ENCODE measurements around the gene GBE1. TPM values are rescaled to one million over a fixed set of nuclear protein-coding genes. Genes with fewer than 3 reads are reported as not detected.

The GBE1 gene
- total and polyA plus RNA-seq, 9 of the 15 experiments (the other 6 are each of a cell fraction or from before 2014, with no cell fraction given) = 7.9 to 25.6 (median 13.1) TPM

DNA sequence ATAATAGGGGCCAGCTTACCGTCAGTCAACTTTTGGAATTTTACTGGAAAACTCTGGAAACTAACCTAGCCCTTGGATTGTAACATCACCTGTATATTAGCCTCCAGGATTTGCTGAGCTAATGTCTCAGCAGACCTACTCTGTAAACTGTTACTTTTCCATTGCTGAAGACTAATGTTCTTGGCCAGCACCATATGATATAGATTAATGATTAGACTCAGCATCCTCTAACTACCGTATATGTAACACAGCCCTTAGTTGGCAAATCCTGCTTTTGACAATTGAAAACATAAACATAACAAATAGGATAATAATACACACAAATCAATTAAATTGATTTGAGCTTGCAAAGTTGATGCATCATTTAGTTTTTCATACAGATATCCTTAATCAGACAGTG lies 26.6 kb upstream of the GBE1 start:
- Histone ChIP-seq H3K27ac (ENCODE audit: extremely low read depth, low read depth, low read length) (no peak overlapping the region), H3K4me3 (no peak overlapping the region), H3K36me3 (ENCODE audit: control insufficient read depth, insufficient read depth, low read length) (no peaks in the 10 kb centered on the region), H3K9me3 (replicated peaks; ENCODE audit: control insufficient read depth, insufficient read depth, low read depth, low read length) (no peaks in the 10 kb centered on the region), H3K9ac (ENCODE audit: insufficient read depth in 1 of 2, low read depth in 2 of 2, low read length in 2 of 2) (no peak overlapping the region), H2AFZ (ENCODE audit: low read depth, low read length) (no peak overlapping the region), H3K27me3 (ENCODE audit: control insufficient read depth in 2 of 2, insufficient read depth in 2 of 2, low read length in 2 of 2) (no peaks in the 10 kb centered on the region), H3K9me1 (ENCODE audit: control insufficient read depth, insufficient read depth, low read length) (no peaks in the 10 kb centered on the region), H3K79me2 (ENCODE audit: control insufficient read depth, insufficient read depth, low read length) (no peaks in the 10 kb centered on the region), H3K4me1 (replicated peaks in 1 of 2; ENCODE audit: control insufficient read depth in 2 of 2, insufficient read depth in 2 of 2, low read length in 2 of 2) (no peaks in the 10 kb centered on the region), H3K4me2 (ENCODE audit: insufficient read depth, low read length) (no peak overlapping the region), H4K20me1 (replicated peaks; ENCODE audit: control insufficient read depth, insufficient read depth, low read length) (no peaks in the 10 kb centered on the region)
- TF ChIP-seq RFX1 (IDR thresholded peaks at IDR 0.05) = no peak
- TF ChIP-seq ZNF780A (CRISPR knock-in tag; IDR thresholded peaks at IDR 0.05) = no peak
- no peak for TF ChIP-seq NFYB (IDR thresholded peaks at IDR 0.05; ENCODE audit: extremely low read depth, insufficient read length)
- TF ChIP-seq MTA3 (IDR thresholded peaks at IDR 0.05; ENCODE audit: borderline replicate concordance) = no peak
- no peak for TF ChIP-seq RBM34 (IDR thresholded peaks at IDR 0.05; ENCODE audit: borderline replicate concordance, insufficient read depth, low read length)
- TF ChIP-seq ZNF174 (CRISPR knock-in tag; IDR thresholded peaks at IDR 0.05) = no peak
- no peak for TF ChIP-seq MAFK (IDR thresholded peaks at IDR 0.05; ENCODE audit: low read length)
- no peak for TF ChIP-seq SUPT5H (IDR thresholded peaks at IDR 0.05)
- no peak for TF ChIP-seq ZNF133 (CRISPR knock-in tag; IDR thresholded peaks at IDR 0.05)
- TF ChIP-seq ZNF134 (CRISPR knock-in tag; conservative IDR thresholded peaks at IDR 0.05) = no peak
- TF ChIP-seq CHD1 (IDR thresholded peaks at IDR 0.05; ENCODE audit: low read length) = no peak
- TF ChIP-seq, protein P1, sequence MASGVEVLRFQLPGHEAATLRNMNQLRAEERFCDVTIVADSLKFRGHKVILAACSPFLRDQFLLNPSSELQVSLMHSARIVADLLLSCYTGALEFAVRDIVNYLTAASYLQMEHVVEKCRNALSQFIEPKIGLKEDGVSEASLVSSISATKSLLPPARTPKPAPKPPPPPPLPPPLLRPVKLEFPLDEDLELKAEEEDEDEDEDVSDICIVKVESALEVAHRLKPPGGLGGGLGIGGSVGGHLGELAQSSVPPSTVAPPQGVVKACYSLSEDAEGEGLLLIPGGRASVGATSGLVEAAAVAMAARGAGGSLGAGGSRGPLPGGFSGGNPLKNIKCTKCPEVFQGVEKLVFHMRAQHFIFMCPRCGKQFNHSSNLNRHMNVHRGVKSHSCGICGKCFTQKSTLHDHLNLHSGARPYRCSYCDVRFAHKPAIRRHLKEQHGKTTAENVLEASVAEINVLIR (CRISPR knock-in tag; IDR thresholded peaks at IDR 0.05) = no peak
- no peak for TF ChIP-seq ZKSCAN8 (CRISPR knock-in tag; IDR thresholded peaks at IDR 0.05)
- no peak for TF ChIP-seq DPF2 (IDR thresholded peaks at IDR 0.05)
- intact Hi-C loops (cut with micrococcal nuclease) (loop anchor here (10.0 kb wide), 1 partner anchor 203 kb away; no protein-coding TSS in a partner anchor), in situ Hi-C loops (cut with MboI) (no loop called here)
- CTCF ChIA-PET (ENCODE audit: low intra/inter-chr PET ratio) = no interaction called here
- BruUV-seq (replicated peaks) = no TSS peak
- ATAC-seq (no peak), FAIRE-seq (no peak), DNase-seq (ENCODE audit: extremely low read depth in 1 of 4, low spot score in 3 of 4) (no peak)
- POLR2A ChIA-PET = interaction anchor here (0.8 kb wide), 1 partner anchor 27 kb away, joined by 3 read pairs; the partner anchor contains the start of gene GBE1
- WGBS (ENCODE audit: insufficient coverage, low coverage, missing lambda C conversion rate) = 13% methylated on average over 2 of the region's 2 CpGs
